GM19023 (cell line): Measurements from ENCODE around the gene FOXP1.
"Not testable (repeated sequence)": the region's sequence is repeated elsewhere in the genome, so short reads cannot be mapped to it uniquely, and the experiment has no call there.

Source experiments
- ATAC-seq: cut with Tn5 transposase; IDR thresholded peaks from one replicate; pipeline ENCODE4 v1.9.1; 2021; ENCODE audit warnings: mild to moderate bottlenecking, moderate library complexity; ENCODE audit not compliant: unreplicated experiment

The FOXP1 gene

DNA sequence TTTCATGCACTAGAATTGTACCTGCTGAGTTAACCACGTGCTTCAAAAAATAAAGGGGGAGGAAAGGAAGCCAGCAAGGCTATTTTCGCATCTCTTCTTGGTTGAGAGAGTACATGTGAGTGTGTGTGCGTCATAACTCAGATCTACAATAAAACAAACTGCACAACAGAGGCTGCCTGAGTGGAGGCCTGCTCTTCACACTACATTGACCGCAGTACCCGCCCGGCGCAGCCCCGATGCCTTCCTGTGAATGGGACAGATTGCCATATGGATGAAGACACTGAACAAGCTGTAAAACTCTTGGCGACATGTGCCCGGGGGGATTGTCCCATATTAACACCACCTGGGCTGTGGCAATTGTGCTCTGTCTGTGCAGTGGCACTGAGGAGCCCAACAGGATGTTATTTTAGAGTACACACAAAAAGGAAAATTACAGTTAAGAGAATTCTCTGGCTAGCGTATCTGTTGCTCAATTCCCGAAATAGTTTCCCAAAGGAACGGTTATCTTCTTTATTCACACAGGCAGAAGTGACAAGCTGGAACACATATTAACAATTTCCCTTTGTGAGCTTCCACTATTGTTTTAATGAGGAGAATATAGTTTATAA is 551.5 kb downstream of the FOXP1 start:
- no peak for ATAC-seq

GRCh38 chr3:71031181-71031580 is 552.3 kb downstream of the FOXP1 start:
- ATAC-seq, result no peak

DNA sequence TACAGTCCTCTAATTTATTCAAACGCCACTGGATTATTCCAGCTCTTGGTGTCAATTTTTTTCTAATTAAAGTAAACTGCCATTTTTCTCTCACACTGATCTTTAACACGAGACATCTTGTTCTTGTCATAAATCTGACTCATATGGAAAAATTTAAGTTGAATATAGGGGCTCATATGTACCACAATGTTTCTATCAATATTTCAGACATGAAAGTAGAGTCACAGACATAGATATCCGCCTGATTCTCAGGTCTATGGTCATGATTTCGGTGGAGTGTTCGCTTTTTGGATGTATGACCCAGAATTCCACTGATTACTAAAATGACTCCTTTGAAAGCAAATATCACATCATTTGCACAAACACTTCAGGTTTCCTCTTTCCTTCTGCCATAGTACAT is 552.8 kb downstream of the FOXP1 start:
- no peak for ATAC-seq

DNA sequence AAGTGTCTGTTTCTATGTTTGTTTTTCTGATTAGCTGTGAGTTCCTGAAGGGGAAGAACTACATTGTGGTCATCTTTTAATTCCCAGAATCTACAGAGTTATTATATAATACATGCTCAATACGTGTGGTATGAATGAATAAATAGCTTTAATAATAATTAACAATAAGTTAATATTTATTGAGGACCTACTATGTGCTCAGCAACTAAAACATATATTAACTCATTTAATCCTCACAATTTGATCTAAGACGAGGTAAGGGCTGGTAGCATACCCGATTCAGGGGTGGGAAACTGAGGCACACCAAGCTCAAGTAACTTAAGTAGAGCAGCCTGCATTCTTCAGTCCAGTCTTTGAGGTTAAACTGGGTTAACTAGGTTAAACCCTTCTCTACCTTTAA is 553.8 kb downstream of the FOXP1 start:
- no peak for ATAC-seq

- no peak for ATAC-seq
Observed at GRCh38 chr3:71028802-71029201, 554.7 kb downstream of the FOXP1 start.

DNA sequence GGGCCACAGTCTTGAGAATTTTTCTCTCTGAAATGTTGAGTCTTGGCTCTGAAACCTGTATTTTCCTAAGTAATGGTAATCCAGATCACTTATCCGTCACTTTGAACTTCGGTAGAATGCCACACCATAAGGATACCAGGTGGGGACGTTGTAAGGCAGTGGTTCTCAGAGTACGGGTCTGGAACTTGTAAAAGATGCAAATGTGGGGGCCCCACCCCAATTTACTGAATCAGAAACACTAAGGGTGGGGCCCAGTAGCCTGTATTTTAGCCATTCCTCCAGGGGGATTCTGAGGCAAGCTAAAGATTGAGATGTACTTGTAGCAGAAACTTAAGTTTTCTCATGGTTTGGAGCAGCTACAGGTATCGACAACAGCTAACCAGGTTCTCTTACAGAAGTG is 555.3 kb downstream of the FOXP1 start:
- no peak for ATAC-seq

- no peak for ATAC-seq
Observed at GRCh38 chr3:71026634-71027578, 556.6 kb downstream of the FOXP1 start.

GRCh38 chr3:71025516-71025915 is 558.0 kb downstream of the FOXP1 start:
- ATAC-seq, result no peak

DNA sequence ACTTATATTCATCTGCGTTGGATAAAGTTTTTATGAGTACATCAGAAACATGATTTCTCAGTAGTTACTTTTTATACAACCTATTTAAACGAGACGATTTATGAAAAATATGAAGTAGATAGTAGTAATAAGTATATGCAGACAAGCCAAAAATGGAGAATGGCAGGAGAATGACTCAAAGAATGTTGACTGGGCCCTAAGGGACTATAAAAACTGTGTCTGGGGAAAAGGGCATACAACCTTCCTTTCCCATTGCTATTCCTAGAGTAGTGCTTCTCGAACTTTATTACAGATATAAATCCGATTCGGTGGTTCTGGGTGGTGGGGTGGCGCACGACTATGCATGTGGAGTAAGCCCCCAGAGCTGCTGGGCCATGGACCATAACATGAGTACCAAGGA is 558.5 kb downstream of the FOXP1 start:
- no peak for ATAC-seq

DNA sequence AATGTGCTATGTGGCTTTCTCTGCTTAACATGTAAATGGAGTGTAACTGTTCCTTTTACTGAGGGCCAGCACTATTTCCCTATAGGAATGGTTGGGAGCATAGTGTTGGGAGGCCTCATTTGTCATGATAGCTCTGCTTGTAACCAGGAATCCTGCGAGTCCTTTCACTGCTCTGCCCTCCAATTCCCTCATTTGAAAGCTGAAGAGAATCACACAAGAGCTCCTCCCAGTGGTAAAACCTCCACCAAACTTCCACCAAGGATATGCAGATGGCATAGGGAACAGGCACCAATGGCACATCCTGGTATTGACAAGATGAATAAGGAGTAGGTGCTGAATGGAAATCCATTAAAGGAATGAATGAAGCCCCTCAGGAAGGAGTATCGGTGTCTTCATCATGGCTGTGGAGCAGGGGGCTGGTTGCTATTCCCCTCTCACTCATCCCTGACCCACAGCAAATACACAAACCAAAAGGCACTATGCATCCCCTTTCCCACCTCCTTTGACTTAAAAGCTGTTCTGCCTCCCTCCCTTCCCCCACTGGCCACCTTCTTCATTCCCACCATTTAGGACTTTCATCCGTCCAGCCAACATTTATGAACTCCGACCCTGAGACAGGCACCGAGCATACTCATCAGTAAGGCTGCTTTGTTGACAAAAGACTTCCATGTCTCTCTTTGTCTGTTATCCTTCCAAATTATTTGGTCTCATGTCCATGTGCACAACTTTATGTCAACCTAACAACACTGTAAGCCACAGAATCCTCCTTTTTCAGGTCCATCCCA is 560.8 kb downstream of the FOXP1 start:
- no peak for ATAC-seq

- no peak for ATAC-seq
Observed at GRCh38 chr3:71018799-71019198, 564.7 kb downstream of the FOXP1 start.

GRCh38 chr3:71016178-71016845 is 567.2 kb downstream of the FOXP1 start:
- no peak for ATAC-seq

GRCh38 chr3:71014616-71015015 is 568.9 kb downstream of the FOXP1 start:
- not testable (repeated sequence) for ATAC-seq

DNA sequence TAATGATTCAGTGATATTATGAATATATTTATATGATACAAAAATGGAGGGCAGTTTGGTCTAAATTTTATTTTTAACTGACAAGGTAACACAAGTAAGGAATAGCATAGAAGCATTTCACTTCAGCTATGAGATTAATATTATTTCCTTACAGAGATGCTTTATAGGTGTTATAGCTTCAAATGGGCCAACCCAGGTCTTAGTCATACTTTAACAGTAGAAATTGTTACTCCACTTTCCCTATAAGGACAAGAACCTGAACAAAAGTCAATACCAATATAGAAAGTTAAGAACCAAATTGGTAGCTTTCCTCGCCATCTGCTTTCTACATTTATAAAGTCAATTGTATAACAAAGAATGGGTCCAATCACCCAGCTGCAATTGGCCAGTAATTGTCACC is 570.6 kb downstream of the FOXP1 start:
- ATAC-seq, result no peak

- ATAC-seq, result peak; percentile 47
Observed at GRCh38 chr3:71011565-71012287, 571.8 kb downstream of the FOXP1 start.

DNA sequence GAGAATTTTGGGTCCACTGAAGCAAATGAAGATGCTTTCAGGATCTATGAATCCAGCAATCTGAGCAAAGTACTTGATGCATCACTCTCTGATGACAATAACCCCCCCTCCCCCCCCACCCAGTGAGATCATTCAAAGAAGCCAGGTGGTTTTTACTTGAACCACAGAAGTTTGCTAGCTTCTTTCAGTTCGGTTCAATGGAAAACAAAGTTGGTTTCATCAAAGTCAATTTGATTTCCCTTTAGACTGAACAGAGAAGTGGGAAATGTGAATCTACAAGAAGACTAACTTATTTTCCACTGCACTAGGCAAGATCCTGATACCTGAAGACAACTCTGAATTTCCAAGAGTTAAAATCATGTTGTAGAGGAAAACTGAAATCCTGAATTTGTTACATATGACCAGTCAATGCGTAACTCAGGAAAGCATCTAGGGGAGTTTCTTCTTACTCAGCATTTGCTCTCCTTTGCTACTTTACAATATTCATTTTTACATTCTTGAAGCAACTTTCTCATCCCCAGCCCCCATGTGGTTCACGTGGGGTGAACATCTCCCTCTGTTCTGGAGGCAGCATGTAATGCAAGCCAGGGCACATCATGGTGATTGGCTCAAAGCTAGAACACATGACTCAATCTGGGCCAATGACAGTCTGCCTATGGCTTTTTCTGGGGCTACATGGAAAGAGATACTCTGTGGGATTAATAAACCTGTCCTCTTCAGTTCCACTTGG is 572.6 kb downstream of the FOXP1 start:
- peak; percentile 72 for ATAC-seq

GRCh38 chr3:71008350-71008935 is 575.1 kb downstream of the FOXP1 start:
- no peak for ATAC-seq

DNA sequence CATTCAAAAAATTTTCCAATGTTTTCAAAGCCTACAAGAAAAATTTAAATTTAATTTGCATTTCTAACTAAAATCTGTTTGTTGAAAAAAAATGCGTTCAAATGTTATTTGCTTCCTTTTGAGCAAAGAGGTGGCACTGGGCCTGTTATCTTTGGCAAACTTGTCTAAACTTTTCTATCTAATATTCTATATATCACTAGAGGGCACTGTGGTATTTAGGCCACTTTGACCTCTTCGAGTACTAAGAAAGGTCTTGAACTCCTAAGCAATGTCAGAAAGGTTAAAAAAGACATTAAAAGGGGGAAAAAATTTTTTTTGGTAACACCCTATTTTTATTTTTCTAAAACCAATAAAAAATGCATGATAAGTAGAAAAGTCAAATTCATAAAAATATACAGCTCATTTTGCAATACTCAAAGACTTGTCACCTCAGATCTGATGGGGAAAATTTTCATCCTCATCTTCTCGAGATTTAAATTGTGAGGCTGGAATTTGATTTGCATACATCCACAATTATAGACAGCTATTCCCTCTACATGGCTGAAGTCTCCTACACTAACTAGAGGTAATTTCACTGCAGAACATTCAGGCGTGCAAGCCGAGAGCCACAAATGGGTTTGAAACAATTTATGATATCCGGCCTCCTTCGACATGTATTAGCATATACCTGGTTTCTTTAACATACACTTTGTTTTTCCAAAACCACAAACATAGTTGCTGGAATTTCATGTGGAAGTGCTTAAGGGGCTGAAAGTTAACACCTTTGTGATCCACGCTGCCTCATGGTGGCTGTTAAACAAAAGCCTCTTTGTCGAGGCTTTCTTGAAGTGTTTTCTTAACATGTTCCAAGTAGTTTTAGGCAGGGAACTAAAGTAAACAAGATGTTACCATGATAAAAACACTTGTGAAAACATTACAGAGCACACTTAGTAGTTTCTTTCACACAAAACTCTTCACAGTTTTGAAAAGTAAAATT is 576.4 kb downstream of the FOXP1 start:
- no peak for ATAC-seq
